Measurements from ENCODE around the gene MRC2.

GRCh38 chr17:62713086-62713881, 85.8 kb downstream of the MRC2 start:
- TF ChIP-seq, protein P1, sequence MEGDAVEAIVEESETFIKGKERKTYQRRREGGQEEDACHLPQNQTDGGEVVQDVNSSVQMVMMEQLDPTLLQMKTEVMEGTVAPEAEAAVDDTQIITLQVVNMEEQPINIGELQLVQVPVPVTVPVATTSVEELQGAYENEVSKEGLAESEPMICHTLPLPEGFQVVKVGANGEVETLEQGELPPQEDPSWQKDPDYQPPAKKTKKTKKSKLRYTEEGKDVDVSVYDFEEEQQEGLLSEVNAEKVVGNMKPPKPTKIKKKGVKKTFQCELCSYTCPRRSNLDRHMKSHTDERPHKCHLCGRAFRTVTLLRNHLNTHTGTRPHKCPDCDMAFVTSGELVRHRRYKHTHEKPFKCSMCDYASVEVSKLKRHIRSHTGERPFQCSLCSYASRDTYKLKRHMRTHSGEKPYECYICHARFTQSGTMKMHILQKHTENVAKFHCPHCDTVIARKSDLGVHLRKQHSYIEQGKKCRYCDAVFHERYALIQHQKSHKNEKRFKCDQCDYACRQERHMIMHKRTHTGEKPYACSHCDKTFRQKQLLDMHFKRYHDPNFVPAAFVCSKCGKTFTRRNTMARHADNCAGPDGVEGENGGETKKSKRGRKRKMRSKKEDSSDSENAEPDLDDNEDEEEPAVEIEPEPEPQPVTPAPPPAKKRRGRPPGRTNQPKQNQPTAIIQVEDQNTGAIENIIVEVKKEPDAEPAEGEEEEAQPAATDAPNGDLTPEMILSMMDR (IDR thresholded peaks at IDR 0.05), result no peak
- TF ChIP-seq POLR2A (IDR thresholded peaks at IDR 0.05) (no peak), POLR2AphosphoS5 (IDR thresholded peaks at IDR 0.05) (no peak)

Measured in prostate gland (tissue), 2 donors.